ENCODE results near the gene SUMO3. TPM values are rescaled to one million over a fixed set of nuclear protein-coding genes. Genes with fewer than 3 reads are reported as not detected.

The SUMO3 gene
- total and polyA plus RNA-seq, 2 of the 13 experiments (the other 11 are each of a cell fraction or from before 2014, with no cell fraction given): 51.4 to 92.4 TPM

- WGBS (ENCODE audit: low lambda C conversion rate): 100% methylated on average over 2 of the region's 43 CpGs
- Histone ChIP-seq H2AFZ (ENCODE audit: low read length) (no peak overlapping the region), H3K4me3 (replicated peaks in 1 of 3; ENCODE audit: insufficient read depth in 1 of 3, low read depth in 2 of 3, low read length in 3 of 3) (peak overlapping the region; percentile 68 to 88 (median 72); a peak in 5 of 6 replicates), H4K20me1 (ENCODE audit: insufficient read depth, low read length) (peaks cover 9% of the 10 kb centered on the region; the same call in 1 of the 2 replicates), H3K79me2 (ENCODE audit: insufficient read depth, low read length) (peaks cover 43% of the 10 kb centered on the region), H3K36me3 (replicated peaks in 1 of 2; ENCODE audit: control insufficient read depth in 1 of 2, insufficient read depth in 2 of 2, low read length in 2 of 2) (peaks cover 5 to 18% of the 10 kb centered on the region in 2 experiments; a peak in 4 of 5 replicates), H3K4me2 (ENCODE audit: low read depth, low read length) (peak overlapping the region; percentile 80), H3K9me3 (ENCODE audit: low read length) (peaks cover 8% of the 10 kb centered on the region), H3K27ac (ENCODE audit: extremely low read length, insufficient read depth, low read length) (peak overlapping the region; percentile 71), H3K27me3 (ENCODE audit: control insufficient read depth in 1 of 2, insufficient read depth in 2 of 2, low read length in 2 of 2) (no peaks in the 10 kb centered on the region), H3K4me1 (ENCODE audit: insufficient read depth, low read length) (peaks cover 34% of the 10 kb centered on the region), H3K9ac (ENCODE audit: insufficient read depth, low read depth, low read length) (peak overlapping the region; percentile 81)
- intact Hi-C loops (cut with micrococcal nuclease; ENCODE audit: unreplicated experiment): loop anchor here (1.0 kb wide), 1 partner anchor 15 kb away; no protein-coding TSS in a partner anchor
- peak; percentile 45 for ATAC-seq
- CTCF ChIA-PET (ENCODE audit: low intra/inter-chr PET ratio, low total read pairs): no interaction called here
- POLR2A ChIA-PET: interaction anchor here (0.9 to 1.2 kb wide), 6 partner anchors 13 to 56 kb away, joined by 3 to 7 read pairs (median 6); partner anchors contain the start of genes PTTG1IP and UBE2G2
- no peak for FAIRE-seq
- in situ Hi-C loops (cut with HindIII; ENCODE audit: extremely low pct_ligation_motif_present, low pct_unique_long_range_greater_than_20kb): no loop called here
- peak; percentile 27 for DNase-seq (ENCODE audit: low spot score)
- no TSS peak for BruUV-seq (replicated peaks)
- peak; percentile 20 for TF ChIP-seq XRCC5 (optimal IDR thresholded peaks at IDR 0.05; ENCODE audit: low read length)
- TF ChIP-seq ASH2L (IDR thresholded peaks at IDR 0.05; ENCODE audit: insufficient read length, low read depth, low read length): no peak
- TF ChIP-seq KDM2A (CRISPR knock-in tag; IDR thresholded peaks at IDR 0.05; ENCODE audit: borderline replicate concordance, low read depth): no peak
- peak; percentile 38; the same call in 1 of the 2 replicates for TF ChIP-seq MAZ (IDR thresholded peaks at IDR 0.05; ENCODE audit: borderline replicate concordance, low read depth, low read length)
- TF ChIP-seq MAZ (CRISPR knock-in tag; IDR thresholded peaks at IDR 0.05; ENCODE audit: low read depth): no peak
- TF ChIP-seq ZBTB33 (CRISPR knock-in tag; IDR thresholded peaks at IDR 0.05): peak; percentile 80
- TF ChIP-seq PATZ1 (CRISPR knock-in tag; IDR thresholded peaks at IDR 0.05): peak; percentile 76
- TF ChIP-seq EED (CRISPR knock-in tag; IDR thresholded peaks at IDR 0.05): no peak
- TF ChIP-seq SP1 (IDR thresholded peaks at IDR 0.05): no peak
- peak; percentile 56 for TF ChIP-seq SP1 (CRISPR knock-in tag; IDR thresholded peaks at IDR 0.05)
- TF ChIP-seq SAP130 (CRISPR knock-in tag; IDR thresholded peaks at IDR 0.05; ENCODE audit: low read depth): peak; percentile 56
- no peak for TF ChIP-seq ZNF441 (CRISPR knock-in tag; IDR thresholded peaks at IDR 0.05; ENCODE audit: borderline replicate concordance)
- no peak for TF ChIP-seq PBX2 (CRISPR knock-in tag; IDR thresholded peaks at IDR 0.05)
- no peak for TF ChIP-seq CBFB (CRISPR knock-in tag; IDR thresholded peaks at IDR 0.05)
- peak; percentile 71; the same call in 1 of the 2 replicates for TF ChIP-seq ZBTB38 (CRISPR knock-in tag; IDR thresholded peaks at IDR 0.05)
- TF ChIP-seq ZNF550 (CRISPR knock-in tag; IDR thresholded peaks at IDR 0.05; ENCODE audit: borderline replicate concordance): no peak
- peak; percentile 52 for TF ChIP-seq RBFOX2 (IDR thresholded peaks at IDR 0.05; ENCODE audit: low read depth, low read length)
- peak; percentile 32; the same call in 1 of the 3 replicates for TF ChIP-seq MXI1 (IDR thresholded peaks at IDR 0.05; ENCODE audit: borderline replicate concordance, low read depth, low read length)
- TF ChIP-seq AGO2 (optimal IDR thresholded peaks at IDR 0.05; ENCODE audit: low read depth, low read length): peak; percentile 64
- no peak for TF ChIP-seq PHF8 (CRISPR knock-in tag; IDR thresholded peaks at IDR 0.05)
- TF ChIP-seq MAX (IDR thresholded peaks at IDR 0.05): 0 out of 2 replicates have a peak, but pooled peaks have one; percentile 0
Observed at GRCh38 chr21:44817506-44817880, 369 bp downstream of the SUMO3 start.
